Measurements from ENCODE around the gene ANO4. TPM values are rescaled to one million over a fixed set of nuclear protein-coding genes. Genes with fewer than 3 reads are reported as not detected.
A peak's percentile ranks its signal among the peaks of the same experiment; 100 is the strongest.

ANO4 gene
- total RNA-seq, 1 experiment from 2014 or later, result 5.7 TPM

GRCh38 chr12:100789975-100790374, 4.6 kb upstream of the ANO4 start:
- no peak overlapping the region for H2BK20ac ChIP-seq (ENCODE audit: low read depth, low read length, poor library complexity, severe bottlenecking)
- no peak overlapping the region for H3K23ac ChIP-seq (ENCODE audit: insufficient read length, low read depth, low read length)
- H3K4me3 Mint-ChIP-seq, result no peak overlapping the region
- no peak overlapping the region for H2AFZ ChIP-seq (ENCODE audit: low read length)
- H3K27me3 ChIP-seq (ENCODE audit: insufficient read depth, low read length), result no peaks in the 10 kb centered on the region
- H3K9ac ChIP-seq (ENCODE audit: extremely low read depth, insufficient read length, low read length), result no peak overlapping the region
- peak overlapping the region in 1 of 3 experiments; percentile 3; a peak in 2 of 7 replicates for H3K27ac Mint-ChIP-seq
- no peak overlapping the region for H3K27ac ChIP-seq (ENCODE audit: insufficient read length, low read depth, low read length)
- no CpG with 5 or more reads among the region's 2 CpGs for WGBS (ENCODE audit: extremely low coverage, insufficient read length, low lambda C conversion rate)
- H3K4me2 ChIP-seq (ENCODE audit: insufficient read depth, insufficient read length, low read length), result no peak overlapping the region
- H2BK12ac ChIP-seq (ENCODE audit: insufficient read length, low read depth, low read length), result no peak overlapping the region
- H3K27me3 Mint-ChIP-seq (ENCODE audit: low read depth), result peaks cover 3% of the 10 kb centered on the region
- TF ChIP-seq CTCF (conservative IDR thresholded peaks at IDR 0.05), result no peak
- H3K4me1 ChIP-seq (ENCODE audit: insufficient read depth, low read length), result peaks cover 2% of the 10 kb centered on the region; the same call in 1 of the 2 replicates
- H3K36me3 Mint-ChIP-seq (ENCODE audit: insufficient read depth in 1 of 3, low read depth in 3 of 3), result no peaks in the 10 kb centered on the region
- no peaks in the 10 kb centered on the region for H4K20me1 ChIP-seq (ENCODE audit: control insufficient read depth, insufficient read depth, insufficient read length)
- no peak overlapping the region for H3K56ac ChIP-seq (ENCODE audit: insufficient read length, low read depth, low read length)
- no peak overlapping the region for H2BK120ac ChIP-seq (ENCODE audit: low read depth, low read length, poor library complexity, severe bottlenecking)
- H3K23me2 ChIP-seq (ENCODE audit: insufficient read length, low read depth, low read length, poor library complexity, severe bottlenecking), result no peaks in the 10 kb centered on the region
- H3K79me1 ChIP-seq (ENCODE audit: insufficient read depth, low read depth, low read length, poor library complexity, severe bottlenecking), result no peaks in the 10 kb centered on the region
- no peak for DNase-seq
- H4K91ac ChIP-seq (ENCODE audit: insufficient read length, low read depth, low read length), result no peak overlapping the region
- H3K9me3 ChIP-seq (ENCODE audit: control insufficient read depth, low read depth, low read length), result no peaks in the 10 kb centered on the region
- no peak overlapping the region for H2BK15ac ChIP-seq (ENCODE audit: low read depth, low read length)
- no peak overlapping the region for H3K18ac ChIP-seq (ENCODE audit: insufficient read length, low read depth, low read length)
- no peaks in the 10 kb centered on the region for H3K9me3 Mint-ChIP-seq
- no peak overlapping the region for H4K5ac ChIP-seq (ENCODE audit: insufficient read length, low read depth, low read length)
- no peak overlapping the region for H4K8ac ChIP-seq (replicated peaks; ENCODE audit: insufficient read length, low read depth, low read length)
- no peak overlapping the region for H3T11ph ChIP-seq (ENCODE audit: low read length)
- no peak overlapping the region for H3K14ac ChIP-seq (ENCODE audit: insufficient read depth, low read length)
- no peak overlapping the region for H3K4ac ChIP-seq (ENCODE audit: low read depth, low read length)
- H2AK5ac ChIP-seq (ENCODE audit: insufficient read length, low read length), result no peak overlapping the region
- H3K79me2 ChIP-seq (ENCODE audit: insufficient read depth, low read length), result no peaks in the 10 kb centered on the region
- H2BK5ac ChIP-seq (ENCODE audit: insufficient read length, low read length), result no peak overlapping the region
- peaks cover 21 to 27% of the 10 kb centered on the region in 2 experiments for H3K4me1 Mint-ChIP-seq
